ENCODE results near the gene ABLIM1. TPM values are rescaled to one million over a fixed set of nuclear protein-coding genes. Genes with fewer than 3 reads are reported as not detected.

The ABLIM1 gene
- total RNA-seq, 1 experiment from 2014 or later = 1.5 TPM

GRCh38 chr10:114603948-114604347 lies 54.1 kb downstream of the ABLIM1 start:
- in situ Hi-C loops (cut with HindIII; ENCODE audit: low sequenced_read_pairs) = no loop called here

GRCh38 chr10:114603303-114603702 lies 54.8 kb downstream of the ABLIM1 start:
- no peak for DNase-seq (ENCODE audit: low spot score)
- in situ Hi-C loops (cut with HindIII; ENCODE audit: low sequenced_read_pairs) = no loop called here

More at GRCh38 chr10:114603948-114604347, 54.1 kb downstream of the ABLIM1 start:
- peak; percentile 40 for DNase-seq (ENCODE audit: low spot score)

- in situ Hi-C loops (cut with HindIII; ENCODE audit: low sequenced_read_pairs) = no loop called here
- no peak for DNase-seq (ENCODE audit: low spot score)
Observed at GRCh38 chr10:114600057-114600456, 58.0 kb downstream of the ABLIM1 start.

- in situ Hi-C loops (cut with HindIII; ENCODE audit: low sequenced_read_pairs) = no loop called here
Observed at GRCh38 chr10:114596793-114597192, 61.3 kb downstream of the ABLIM1 start.

GRCh38 chr10:114593816-114594468 lies 64.1 kb downstream of the ABLIM1 start:
- no peak for DNase-seq (ENCODE audit: low spot score)
- in situ Hi-C loops (cut with HindIII; ENCODE audit: low sequenced_read_pairs) = no loop called here

More at GRCh38 chr10:114596793-114597192, 61.3 kb downstream of the ABLIM1 start:
- no peak for DNase-seq (ENCODE audit: low spot score)

GRCh38 chr10:114593240-114593792 lies 64.8 kb downstream of the ABLIM1 start:
- in situ Hi-C loops (cut with HindIII; ENCODE audit: low sequenced_read_pairs) = no loop called here
- no peak for DNase-seq (ENCODE audit: low spot score)

- no peak for DNase-seq (ENCODE audit: low spot score)
- in situ Hi-C loops (cut with HindIII; ENCODE audit: low sequenced_read_pairs) = no loop called here
Observed at GRCh38 chr10:114590993-114591392, 67.1 kb downstream of the ABLIM1 start.

GRCh38 chr10:114584419-114584818 lies 73.7 kb downstream of the ABLIM1 start:
- DNase-seq (ENCODE audit: low spot score) = no peak
- in situ Hi-C loops (cut with HindIII; ENCODE audit: low sequenced_read_pairs) = no loop called here

- in situ Hi-C loops (cut with HindIII; ENCODE audit: low sequenced_read_pairs) = no loop called here
- no peak for DNase-seq (ENCODE audit: low spot score)
Observed at GRCh38 chr10:114581071-114581470, 77.0 kb downstream of the ABLIM1 start.

- in situ Hi-C loops (cut with HindIII; ENCODE audit: low sequenced_read_pairs) = no loop called here
- DNase-seq (ENCODE audit: low spot score) = peak; percentile 62
Observed at GRCh38 chr10:114577133-114577532, 80.9 kb downstream of the ABLIM1 start.

GRCh38 chr10:114576716-114577115 lies 81.4 kb downstream of the ABLIM1 start:
- peak; percentile 86 for DNase-seq (ENCODE audit: low spot score)
- in situ Hi-C loops (cut with HindIII; ENCODE audit: low sequenced_read_pairs) = no loop called here

GRCh38 chr10:114576132-114576487 lies 82.0 kb downstream of the ABLIM1 start:
- no peak for DNase-seq (ENCODE audit: low spot score)
- in situ Hi-C loops (cut with HindIII; ENCODE audit: low sequenced_read_pairs) = no loop called here

GRCh38 chr10:114575417-114576131 lies 82.5 kb downstream of the ABLIM1 start:
- DNase-seq (ENCODE audit: low spot score) = peak; percentile 74
- in situ Hi-C loops (cut with HindIII; ENCODE audit: low sequenced_read_pairs) = no loop called here

- in situ Hi-C loops (cut with HindIII; ENCODE audit: low sequenced_read_pairs) = no loop called here
Observed at GRCh38 chr10:114573330-114574045, 84.6 kb downstream of the ABLIM1 start.

GRCh38 chr10:114571316-114571999 lies 86.6 kb downstream of the ABLIM1 start:
- in situ Hi-C loops (cut with HindIII; ENCODE audit: low sequenced_read_pairs) = no loop called here

More at GRCh38 chr10:114573330-114574045, 84.6 kb downstream of the ABLIM1 start:
- peak; percentile 55 for DNase-seq (ENCODE audit: low spot score)

GRCh38 chr10:114566064-114566463 lies 92.0 kb downstream of the ABLIM1 start:
- in situ Hi-C loops (cut with HindIII; ENCODE audit: low sequenced_read_pairs) = no loop called here
- DNase-seq (ENCODE audit: low spot score) = no peak

More at GRCh38 chr10:114571316-114571999, 86.6 kb downstream of the ABLIM1 start:
- DNase-seq (ENCODE audit: low spot score) = peak; percentile 92

GRCh38 chr10:114565066-114565465 lies 93.0 kb downstream of the ABLIM1 start:
- DNase-seq (ENCODE audit: low spot score) = no peak
- in situ Hi-C loops (cut with HindIII; ENCODE audit: low sequenced_read_pairs) = no loop called here

- in situ Hi-C loops (cut with HindIII; ENCODE audit: low sequenced_read_pairs) = no loop called here
- no peak for DNase-seq (ENCODE audit: low spot score)
Observed at GRCh38 chr10:114561008-114561523, 97.0 kb downstream of the ABLIM1 start.

GRCh38 chr10:114560144-114560543 lies 97.9 kb downstream of the ABLIM1 start:
- no peak for DNase-seq (ENCODE audit: low spot score)
- in situ Hi-C loops (cut with HindIII; ENCODE audit: low sequenced_read_pairs) = no loop called here
